Activated CD4-positive, alpha-beta T cell treated with anti-CD3 and anti-CD28 coated beads for 1 hour (primary cell): ENCODE data around the gene KCNJ14.

Experiments
- DNase-seq: peaks from one replicate; pipeline ENCODE4 v3.0.0-alpha.2; 2020

Gene KCNJ14

DNA sequence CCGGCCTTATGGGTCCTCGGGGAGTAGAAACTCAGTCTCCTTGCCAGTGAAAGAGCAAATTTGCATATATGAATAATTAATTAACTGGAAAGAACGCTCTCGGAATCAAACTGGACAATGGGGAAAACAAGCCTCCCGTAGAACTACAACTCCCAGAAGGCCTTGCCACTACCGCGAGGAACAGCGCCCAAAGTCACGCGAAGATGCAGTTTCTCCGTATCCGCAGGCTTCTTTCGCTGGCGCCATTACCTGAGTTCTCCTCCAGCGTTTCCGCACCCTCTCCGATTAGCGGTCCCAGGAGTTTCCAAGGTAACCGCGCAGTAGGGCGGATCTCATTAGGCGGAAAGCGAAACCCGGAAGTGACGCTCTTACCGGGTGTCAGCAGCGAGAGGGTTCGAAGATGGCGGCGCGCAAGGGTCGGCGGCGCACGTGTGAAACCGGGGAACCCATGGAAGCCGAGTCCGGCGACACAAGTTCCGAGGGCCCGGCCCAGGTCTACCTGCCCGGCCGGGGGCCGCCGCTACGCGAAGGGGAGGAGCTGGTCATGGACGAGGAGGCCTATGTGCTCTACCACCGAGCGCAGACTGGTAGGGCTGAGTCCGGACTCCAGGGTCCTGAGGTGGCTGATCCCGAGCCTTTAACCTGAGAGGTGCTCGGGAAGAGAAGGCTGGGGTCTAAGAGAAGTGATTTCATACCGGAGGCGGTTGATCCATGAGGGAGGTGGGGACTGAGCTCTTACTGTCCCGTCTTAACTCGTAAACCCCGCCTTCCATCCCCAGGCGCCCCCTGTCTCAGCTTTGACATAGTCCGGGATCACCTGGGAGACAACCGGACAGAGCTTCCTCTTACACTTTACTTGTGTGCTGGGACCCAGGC lies 9.5 kb upstream of the KCNJ14 start, which contains the start of gene GRWD1:
Gene GRWD1 (plus strand): TSS at position 378 of the 876 bp plus-strand sequence. CDS start 23 bp downstream, at position 401.
- DNase-seq: peak; percentile 91

DNA sequence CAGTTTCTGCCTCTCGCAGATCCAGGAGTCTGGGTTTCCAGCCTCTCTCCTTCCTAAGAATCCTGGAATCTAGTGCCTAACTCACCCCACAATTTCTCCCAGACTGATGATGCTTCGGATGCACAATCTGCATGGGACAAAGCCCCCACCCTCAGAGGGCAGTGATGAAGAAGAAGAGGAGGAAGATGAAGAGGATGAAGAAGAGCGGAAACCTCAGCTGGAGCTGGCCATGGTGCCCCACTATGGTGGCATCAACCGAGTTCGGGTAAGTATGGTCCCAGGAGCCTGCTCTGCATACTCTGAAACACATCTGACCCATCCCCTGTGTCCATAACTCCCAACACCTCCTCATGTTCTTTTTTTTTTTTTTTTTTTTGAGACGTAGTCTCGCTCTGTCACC lies 8.8 kb upstream of the KCNJ14 start:
- no peak for DNase-seq

DNA sequence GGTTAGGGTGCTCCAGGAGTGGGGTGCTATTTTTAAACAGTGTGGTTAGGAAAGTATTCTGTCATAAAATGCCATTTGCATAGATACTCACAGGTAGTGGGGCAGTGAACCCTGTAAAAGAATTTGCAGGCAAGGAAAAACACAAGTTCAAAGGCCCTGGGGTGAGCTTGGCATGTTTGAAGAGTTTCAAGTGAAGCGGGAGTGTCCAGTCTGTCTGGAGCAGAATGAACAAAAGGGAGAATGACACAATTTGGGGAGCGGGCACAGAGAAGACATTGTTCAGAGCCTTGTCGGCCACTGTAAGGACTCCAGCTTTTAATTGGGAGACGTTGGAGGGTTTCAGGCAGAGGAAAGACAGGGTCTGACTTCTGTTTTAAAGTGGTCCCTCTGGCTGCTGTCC lies 6.8 kb upstream of the KCNJ14 start:
- no peak for DNase-seq

GRCh38 chr19:48450441-48450840 lies 4.9 kb upstream of the KCNJ14 start:
- DNase-seq: no peak

- no peak for DNase-seq
Measured at GRCh38 chr19:48450863-48451262, 4.5 kb upstream of the KCNJ14 start.

GRCh38 chr19:48451624-48452023 lies 3.8 kb upstream of the KCNJ14 start:
- DNase-seq: no peak

GRCh38 chr19:48452289-48453190 lies 2.8 kb upstream of the KCNJ14 start:
- no peak for DNase-seq

GRCh38 chr19:48454150-48454730 lies 1.1 kb upstream of the KCNJ14 start:
- no peak for DNase-seq

- no peak for DNase-seq
Measured at GRCh38 chr19:48455908-48456562, 661 bp downstream of the KCNJ14 start.

DNA sequence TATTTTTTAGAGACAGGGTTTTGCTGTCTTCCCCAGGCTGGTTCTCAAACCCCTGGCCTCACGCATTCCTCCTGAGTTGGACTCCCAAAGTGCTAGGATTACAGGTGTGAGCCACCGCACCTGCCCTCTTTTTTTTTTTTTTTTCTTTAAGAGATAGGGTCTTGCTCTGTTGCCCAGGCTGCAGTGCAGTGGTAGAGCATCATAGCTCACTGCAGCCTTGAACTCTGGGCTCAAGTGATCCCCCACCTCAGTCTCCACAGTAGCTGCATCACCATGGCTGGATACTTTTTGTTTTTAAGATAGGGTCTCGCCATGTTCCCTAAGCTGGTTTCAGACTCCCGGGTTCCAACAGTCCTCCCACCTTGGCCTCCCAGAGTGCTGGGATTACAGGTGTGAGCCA lies 1.5 kb downstream of the KCNJ14 start:
- no peak for DNase-seq

DNA sequence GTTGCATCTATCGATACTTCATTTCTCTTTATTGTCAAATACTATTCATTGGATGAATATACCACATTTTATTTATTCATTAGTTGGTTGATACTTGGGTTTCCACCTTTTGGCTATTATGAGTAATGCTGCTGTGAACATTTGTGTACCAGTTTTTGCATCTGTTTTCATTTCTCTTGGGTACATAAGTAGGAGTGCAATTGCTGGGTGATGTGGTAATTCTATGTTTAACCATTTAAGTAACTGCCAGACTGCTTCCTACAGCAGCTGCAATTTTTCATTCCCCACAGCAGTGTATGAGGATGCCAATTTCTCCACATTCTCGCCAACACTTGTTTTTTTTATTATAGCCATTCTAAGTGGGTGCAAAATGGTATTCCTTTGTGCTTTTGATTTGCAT lies 2.6 kb downstream of the KCNJ14 start:
- no peak for DNase-seq

- no peak for DNase-seq
Measured at GRCh38 chr19:48461651-48461981, 6.2 kb downstream of the KCNJ14 start.

GRCh38 chr19:48461982-48462655 lies 6.7 kb downstream of the KCNJ14 start:
- DNase-seq: no peak

- no peak for DNase-seq
Measured at GRCh38 chr19:48465215-48465614, 9.8 kb downstream of the KCNJ14 start.

DNA sequence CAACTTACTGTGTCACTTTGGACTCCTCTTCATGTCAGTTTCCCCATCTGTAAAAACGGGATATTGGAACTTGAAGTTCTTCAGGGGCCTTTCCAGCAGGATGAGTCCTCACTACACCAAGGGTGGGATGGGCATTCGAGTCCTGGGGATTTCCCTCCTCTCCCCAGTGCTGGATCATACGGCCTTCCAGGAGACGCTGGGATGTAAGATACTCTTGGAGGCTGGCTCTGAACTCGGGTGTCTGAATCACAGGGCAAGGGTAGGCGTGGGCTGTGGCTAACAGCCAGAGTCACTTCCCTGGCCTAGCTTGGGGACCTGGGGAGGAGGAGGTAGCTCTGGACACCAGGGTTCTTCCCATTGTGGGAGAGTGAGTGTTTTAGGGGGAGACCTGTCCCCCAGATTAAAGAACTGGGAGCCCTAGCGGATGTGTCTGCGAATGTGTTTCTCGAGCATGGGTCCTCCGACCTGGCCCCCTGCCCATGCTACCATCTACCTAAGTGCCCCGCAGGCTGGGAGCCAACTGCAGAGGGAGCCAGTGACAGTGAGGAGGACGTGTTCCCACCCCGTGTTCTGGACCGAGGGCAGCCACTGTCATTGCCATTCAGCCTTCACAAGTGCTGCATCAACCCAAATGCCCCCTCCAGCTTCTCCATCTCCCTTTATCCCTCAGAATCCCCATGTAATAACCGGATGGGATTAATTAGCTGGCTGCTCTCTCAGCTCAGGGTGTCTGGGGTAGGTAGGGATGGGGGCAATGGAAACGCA lies 11.4 kb downstream of the KCNJ14 start:
- no peak for DNase-seq

DNA sequence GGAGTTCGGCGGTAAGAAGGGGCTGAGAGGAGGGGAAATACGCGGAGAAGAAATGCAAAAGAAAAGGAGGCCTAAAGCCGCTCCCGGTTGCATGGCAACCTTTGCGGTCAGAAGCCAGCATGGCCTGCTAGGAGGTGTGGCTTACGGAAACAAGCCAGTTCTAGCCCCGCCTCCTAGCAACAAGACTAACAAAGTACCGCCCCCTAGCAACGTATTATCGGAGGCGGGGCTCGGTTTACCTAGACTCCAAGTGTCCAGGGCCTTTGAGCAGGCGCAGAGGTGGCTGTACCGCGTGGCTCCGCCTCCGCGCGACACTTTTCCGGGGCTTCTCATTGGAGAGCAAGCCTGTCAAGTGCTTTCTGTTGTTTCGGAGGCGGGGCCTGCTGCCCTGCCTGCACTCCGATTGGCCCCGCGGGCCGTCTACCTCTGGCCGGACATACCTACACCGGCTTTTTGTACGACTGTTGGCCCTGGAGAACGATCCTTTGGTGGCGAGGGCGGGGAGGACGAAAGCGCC lies 13.5 kb downstream of the KCNJ14 start:
- peak; percentile 100 for DNase-seq

DNA sequence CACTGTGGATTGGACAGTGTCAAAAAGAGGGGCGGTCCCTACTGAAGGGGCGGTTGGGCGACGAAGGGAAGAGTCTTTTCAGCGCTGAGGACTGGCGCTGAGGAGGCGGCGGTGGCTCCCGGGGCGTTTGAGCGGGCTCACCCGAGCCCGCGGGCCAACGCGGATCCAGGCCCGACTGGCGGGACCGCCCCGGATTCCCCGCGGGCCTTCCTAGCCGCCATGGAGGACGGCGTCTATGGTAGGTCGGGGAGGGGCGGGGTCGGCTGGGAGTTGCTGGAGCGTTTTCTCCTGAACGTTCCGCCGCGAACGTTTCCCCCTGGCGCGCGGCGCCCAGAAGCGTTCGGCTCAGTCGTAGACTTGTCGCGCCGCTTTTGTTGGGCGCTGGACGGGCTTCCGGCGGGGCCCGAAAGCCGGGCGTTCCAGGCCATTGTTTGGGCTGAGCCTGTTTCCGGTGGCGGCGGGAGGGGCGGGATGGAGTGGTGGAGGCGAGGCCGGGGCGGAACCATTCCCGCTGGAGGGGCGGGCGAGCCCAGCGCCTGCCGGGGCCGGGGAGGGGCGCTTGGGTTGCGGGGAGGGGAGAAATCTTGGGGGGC lies 14.0 kb downstream of the KCNJ14 start, which contains the start of gene CYTH2:
Gene CYTH2 (plus strand): TSS at position 81 of the 593 bp plus-strand sequence. CDS start 139 bp downstream, at position 220.
- DNase-seq: peak; percentile 48

DNA sequence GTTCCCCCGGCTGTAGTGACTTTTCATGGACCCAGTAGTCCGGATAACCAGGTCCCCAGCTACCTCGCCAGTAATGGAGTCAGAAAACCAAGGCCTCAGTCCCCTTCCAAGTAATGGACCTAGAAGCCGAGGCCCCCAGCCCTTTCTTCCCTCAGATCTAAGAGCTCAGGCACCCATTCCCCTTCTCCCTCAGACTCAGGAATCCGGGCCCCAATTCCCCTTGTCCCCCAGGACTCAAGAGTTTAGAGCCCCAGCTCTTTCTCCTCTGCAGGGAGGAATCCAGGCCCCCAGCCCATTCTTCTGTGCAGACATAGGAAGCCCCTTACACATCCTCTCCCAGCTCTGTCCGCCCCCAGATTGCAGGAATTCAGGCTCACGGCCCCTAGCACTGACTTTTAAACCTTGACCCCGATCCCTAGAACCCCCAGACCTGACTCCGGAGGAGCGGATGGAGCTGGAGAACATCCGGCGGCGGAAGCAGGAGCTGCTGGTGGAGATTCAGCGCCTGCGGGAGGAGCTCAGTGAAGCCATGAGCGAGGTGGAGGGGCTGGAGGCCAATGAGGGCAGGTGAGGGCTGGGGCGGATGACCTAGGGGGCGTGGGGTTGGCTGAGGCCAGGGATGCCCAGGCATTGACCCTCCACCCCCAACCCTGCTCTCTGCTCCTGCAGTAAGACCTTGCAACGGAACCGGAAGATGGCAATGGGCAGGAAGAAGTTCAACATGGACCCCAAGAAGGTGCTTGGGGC lies 14.7 kb downstream of the KCNJ14 start:
- DNase-seq: no peak

GRCh38 chr19:48470856-48471255 lies 15.5 kb downstream of the KCNJ14 start:
- no peak for DNase-seq

DNA sequence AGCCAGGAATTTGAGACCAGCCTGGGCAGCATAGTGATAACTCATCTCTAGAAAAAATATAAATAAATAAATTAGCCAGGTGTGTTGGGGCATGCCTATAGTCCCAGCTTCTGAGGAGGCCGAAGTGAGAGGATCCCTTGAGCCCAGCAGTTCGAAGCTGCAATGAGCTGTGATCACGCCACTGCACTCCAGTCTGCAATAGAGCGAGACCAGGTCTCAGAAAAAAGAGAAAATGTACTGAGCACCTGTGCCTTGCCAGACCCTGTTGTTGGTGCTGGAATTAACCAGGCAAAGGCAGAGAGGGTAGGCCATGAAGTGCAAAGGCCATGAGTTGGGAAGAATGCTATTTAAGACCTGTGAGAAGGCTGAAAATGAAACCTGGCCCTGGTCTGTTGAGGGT lies 16.5 kb downstream of the KCNJ14 start:
- DNase-seq: no peak
